Left ventricle myocardium inferior (tissue), 1 donor: Measurements from ENCODE around the gene ASB18. TPM values are rescaled to one million over a fixed set of nuclear protein-coding genes. Genes with fewer than 3 reads are reported as not detected.

ENCODE experiments used
- DNase-seq: peaks from one replicate; pipeline ENCODE4 v3.0.0-alpha.2; 2020
- H3K27ac ChIP-seq: fragments of 200-600 bp; replicated peaks from 2 replicates; pipeline ENCODE4 v1.8.0; 2021
- H3K27me3 ChIP-seq: fragments of 200-600 bp; 2 replicates; pipeline ENCODE4 v1.8.0; 2021; ENCODE audit warnings: low read depth
- H3K36me3 ChIP-seq: fragments of 200-600 bp; 2 replicates; pipeline ENCODE4 v1.8.0; 2021
- H3K4me1 ChIP-seq: fragments of 200-600 bp; 2 replicates; pipeline ENCODE4 v1.8.0; 2021
- H3K4me3 ChIP-seq: fragments of 200-600 bp; 2 replicates; pipeline ENCODE4 v1.8.0; 2021; ENCODE audit warnings: mild to moderate bottlenecking, moderate library complexity
- H3K9me3 ChIP-seq: fragments of 200-600 bp; replicated peaks from 2 replicates; pipeline ENCODE4 v1.8.0; 2021
- CTCF ChIP-seq: fragments of 200-600 bp; IDR thresholded peaks from 2 replicates; pipeline ENCODE4 v1.8.0; 2021; ENCODE audit warnings: antibody characterized with exemption, mild to moderate bottlenecking, borderline replicate concordance
- intact Hi-C: fragments of 100-400 bp; cut with micrococcal nuclease; formaldehyde crosslinking; loops from one replicate; pipeline ENCODE4 v1.11.0; 2022
- long read RNA-seq: library from polyadenylated mRNA; unstranded; transcript quantifications from one replicate; pipeline ENCODE4 v2.0.0, GENCODE V29; 2021
- total RNA-seq: library from RNA; stranded (reverse); fragmentation: NEBNext Ultra II Directional; extraction: Animal tissue kit (Norgen Biotek cat#: 25700); gene quantifications from one replicate; pipeline ENCODE4 v1.2.1, GENCODE V29; 2021
- donor health status: DM: no; HTN: yes; CAD: no; lungs with severe emphysema.

The ASB18 gene
- total RNA-seq, result 11.3 TPM
- long read RNA-seq, transcript ASB18-205 (2 exons, 3,627 nt), result major isoform, 7 of 17 reads
- long read RNA-seq, partial matches to known transcripts, result 3 of 17 reads
- long read RNA-seq, other reads (novel, unspliced or antisense), result 6 of 17 reads

- H3K4me3 ChIP-seq, result peak within 1 kb of the TSS; percentile 67
Measured at GRCh38 chr2:236264256-236264655, at the start of gene ASB18. Gene ASB18, minus strand, starts transcription at chr2:236264406. Its CDS starts 61 bp downstream, at chr2:236264345.

GRCh38 chr2:236311286-236311685, 47.1 kb upstream of the ASB18 start:
- Histone ChIP-seq H3K27ac (no peak overlapping the region), H3K36me3 (no peaks in the 10 kb centered on the region), H3K9me3 (peaks cover 23% of the 10 kb centered on the region), H3K4me1 (no peaks in the 10 kb centered on the region), H3K4me3 (no peak overlapping the region), H3K27me3 (no peaks in the 10 kb centered on the region)
- intact Hi-C loops, result no loop called here
- DNase-seq, result no peak
- no peak for TF ChIP-seq CTCF

More at GRCh38 chr2:236264256-236264655, at the start of gene ASB18:
- no peaks in the 10 kb centered on the region for H3K36me3 ChIP-seq
- DNase-seq, result peak; percentile 71
- H3K27me3 ChIP-seq, result peaks cover 32% of the 10 kb centered on the region
- no peak for TF ChIP-seq CTCF
- intact Hi-C loops, result no loop called here
- H3K27ac ChIP-seq, result peak within 1 kb of the TSS; percentile 80
- peaks cover 28% of the 10 kb centered on the region for H3K4me1 ChIP-seq
- H3K9me3 ChIP-seq, result no peaks in the 10 kb centered on the region

GRCh38 chr2:236309669-236310029, 45.4 kb upstream of the ASB18 start:
- DNase-seq, result no peak
- H3K9me3 ChIP-seq, result peaks cover 23% of the 10 kb centered on the region
- H3K36me3 ChIP-seq, result no peaks in the 10 kb centered on the region
- TF ChIP-seq CTCF, result peak; percentile 69
- H3K4me1 ChIP-seq, result no peaks in the 10 kb centered on the region
- no peak overlapping the region for H3K27ac ChIP-seq
- H3K4me3 ChIP-seq, result no peak overlapping the region
- H3K27me3 ChIP-seq, result no peaks in the 10 kb centered on the region
- intact Hi-C loops, result no loop called here

- H3K4me1 ChIP-seq, result no peaks in the 10 kb centered on the region
- TF ChIP-seq CTCF, result no peak
- H3K36me3 ChIP-seq, result no peaks in the 10 kb centered on the region
- H3K27me3 ChIP-seq, result no peaks in the 10 kb centered on the region
- intact Hi-C loops, result no loop called here
- DNase-seq, result no peak
- H3K9me3 ChIP-seq, result peaks cover 23% of the 10 kb centered on the region
- no peak overlapping the region for H3K4me3 ChIP-seq
- no peak overlapping the region for H3K27ac ChIP-seq
Measured at GRCh38 chr2:236308855-236309668, 44.9 kb upstream of the ASB18 start.

GRCh38 chr2:236307641-236308040, 43.4 kb upstream of the ASB18 start:
- intact Hi-C loops, result no loop called here
- DNase-seq, result no peak
- H3K4me1 ChIP-seq, result no peaks in the 10 kb centered on the region
- H3K4me3 ChIP-seq, result no peak overlapping the region
- TF ChIP-seq CTCF, result no peak
- H3K27me3 ChIP-seq, result no peaks in the 10 kb centered on the region
- H3K36me3 ChIP-seq, result no peaks in the 10 kb centered on the region
- peaks cover 8% of the 10 kb centered on the region for H3K9me3 ChIP-seq
- H3K27ac ChIP-seq, result no peak overlapping the region
